KBM-7 (cell line): ENCODE results near the gene SMAD5.

Experiments
- DNase-seq: peaks from one replicate; pipeline ENCODE4 v3.0.0-alpha.2; 2015
- in situ Hi-C: fragments of 300-500 bp; cut with MboI; formaldehyde crosslinking; loops from 2 replicates; pipeline ENCODE4 v1.14.3; 2020; ENCODE audit warnings: low sequenced_read_pairs, low pct_unique_long_range_greater_than_20kb, mixed read lengths

The SMAD5 gene

DNA sequence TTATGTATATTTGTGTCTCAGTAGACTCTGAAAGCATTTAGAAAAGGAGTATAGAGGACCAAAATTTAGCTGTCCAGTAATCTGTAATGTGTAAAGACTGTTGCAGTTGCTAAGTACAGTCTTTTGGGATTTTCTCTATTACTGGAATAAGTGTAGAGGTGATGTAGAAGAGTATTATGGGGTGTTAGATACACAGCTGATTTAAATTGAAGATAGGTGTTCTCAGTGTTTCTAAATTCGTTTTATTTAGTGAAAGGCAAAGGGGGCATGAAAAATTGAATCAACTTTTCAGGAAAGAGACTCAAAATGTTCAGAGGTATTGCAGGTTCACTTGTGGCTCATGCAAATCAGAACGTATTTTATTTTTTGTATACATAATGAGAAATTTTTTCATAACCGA lies 13.6 kb downstream of the SMAD5 start:
- DNase-seq: no peak
- in situ Hi-C loops: no loop called here

DNA sequence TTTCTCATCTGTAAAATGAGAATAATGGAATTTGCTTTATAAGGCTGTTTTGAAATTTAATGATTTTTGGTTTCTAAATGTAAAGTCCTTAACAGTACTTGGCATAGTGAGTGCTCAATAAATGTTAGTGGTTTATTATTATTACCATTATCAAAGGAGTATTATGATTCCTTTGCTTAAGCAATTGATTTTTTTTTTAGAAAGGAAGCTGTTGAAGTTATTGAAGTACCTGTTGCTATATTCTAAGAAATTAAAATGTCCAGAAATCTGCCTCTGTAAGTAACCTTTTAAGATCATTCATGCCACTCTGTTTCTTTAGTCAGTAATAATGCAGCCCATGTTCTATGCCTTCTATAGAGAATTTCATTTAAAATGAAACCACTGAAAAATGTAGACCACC lies 15.0 kb downstream of the SMAD5 start:
- in situ Hi-C loops: no loop called here
- no peak for DNase-seq

DNA sequence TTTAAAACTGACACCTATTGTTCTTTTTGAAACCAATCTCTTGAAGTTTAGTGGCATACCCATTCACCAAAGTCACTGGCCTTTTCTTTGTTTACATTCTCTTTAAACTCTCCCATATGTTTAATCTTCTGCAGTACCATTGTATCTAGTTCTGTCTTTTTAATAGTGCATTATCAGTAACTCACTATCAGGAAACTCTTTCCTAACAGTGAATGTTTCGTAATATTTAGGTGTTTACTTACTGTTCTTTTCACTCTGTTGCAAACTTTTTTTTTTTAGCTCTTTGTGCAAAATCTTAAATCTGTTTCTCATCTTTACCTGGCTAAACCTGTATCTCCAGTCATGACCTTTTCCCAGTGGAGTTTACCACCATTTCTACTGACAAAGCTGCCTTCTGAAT lies 17.2 kb downstream of the SMAD5 start:
- in situ Hi-C loops: no loop called here
- DNase-seq: no peak

DNA sequence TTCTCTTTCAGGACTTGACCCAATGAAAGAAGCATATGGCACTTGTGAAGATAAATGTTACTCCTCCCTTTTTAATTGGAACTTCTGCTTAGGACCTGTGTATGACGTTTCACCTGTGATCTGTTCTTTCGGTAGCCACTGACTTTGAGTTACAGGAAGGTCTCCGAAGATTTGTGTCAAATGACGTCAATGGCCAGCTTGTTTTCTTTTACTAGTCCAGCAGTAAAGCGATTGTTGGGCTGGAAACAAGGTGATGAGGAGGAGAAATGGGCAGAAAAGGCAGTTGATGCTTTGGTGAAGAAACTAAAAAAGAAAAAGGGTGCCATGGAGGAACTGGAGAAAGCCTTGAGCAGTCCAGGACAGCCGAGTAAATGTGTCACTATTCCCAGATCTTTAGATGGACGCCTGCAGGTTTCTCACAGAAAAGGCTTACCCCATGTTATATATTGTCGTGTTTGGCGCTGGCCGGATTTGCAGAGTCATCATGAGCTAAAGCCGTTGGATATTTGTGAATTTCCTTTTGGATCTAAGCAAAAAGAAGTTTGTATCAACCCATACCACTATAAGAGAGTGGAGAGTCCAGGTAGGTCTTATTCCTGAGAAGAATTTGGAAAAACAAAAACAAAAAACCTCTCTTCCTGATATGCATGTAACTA lies 21.1 kb downstream of the SMAD5 start:
- in situ Hi-C loops: no loop called here
- no peak for DNase-seq

DNA sequence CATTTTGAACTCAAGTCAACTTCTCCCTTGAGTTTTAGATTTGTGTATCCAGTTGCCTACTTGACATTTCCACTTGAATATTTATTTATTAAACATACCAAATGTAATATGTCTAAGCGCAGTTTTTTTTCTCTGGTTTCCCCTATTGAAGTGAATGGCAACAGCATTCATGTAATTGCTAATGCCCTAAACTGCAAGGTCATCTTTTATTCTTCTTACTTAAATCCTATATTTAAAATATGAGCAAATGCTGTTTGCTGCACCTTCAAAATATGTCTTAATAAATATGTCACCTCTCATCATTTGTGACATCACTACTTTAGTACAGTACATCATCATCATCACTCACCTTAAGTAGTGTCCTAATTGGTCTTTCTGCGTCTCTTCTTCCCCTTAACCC lies 22.4 kb downstream of the SMAD5 start:
- no peak for DNase-seq
- in situ Hi-C loops: no loop called here

DNA sequence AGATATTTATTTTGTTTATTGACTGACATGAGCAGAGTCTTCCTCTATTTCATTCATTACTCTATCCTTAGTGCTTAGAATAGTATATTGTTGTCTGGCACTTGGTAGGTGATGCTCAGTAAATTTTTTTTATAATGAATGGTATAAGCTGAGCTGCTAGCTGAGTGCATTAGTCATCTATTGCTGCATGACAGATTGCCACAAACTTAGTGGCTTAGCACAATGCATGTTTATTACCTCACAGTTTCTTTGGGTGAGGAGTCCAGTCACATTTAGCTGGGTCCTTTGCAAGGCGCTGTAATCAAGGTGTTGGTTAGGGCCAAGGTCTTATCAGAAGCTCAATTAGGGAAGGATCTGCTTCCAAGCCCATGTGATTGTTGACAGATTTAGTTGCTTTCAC lies 23.1 kb downstream of the SMAD5 start:
- in situ Hi-C loops: no loop called here
- no peak for DNase-seq

DNA sequence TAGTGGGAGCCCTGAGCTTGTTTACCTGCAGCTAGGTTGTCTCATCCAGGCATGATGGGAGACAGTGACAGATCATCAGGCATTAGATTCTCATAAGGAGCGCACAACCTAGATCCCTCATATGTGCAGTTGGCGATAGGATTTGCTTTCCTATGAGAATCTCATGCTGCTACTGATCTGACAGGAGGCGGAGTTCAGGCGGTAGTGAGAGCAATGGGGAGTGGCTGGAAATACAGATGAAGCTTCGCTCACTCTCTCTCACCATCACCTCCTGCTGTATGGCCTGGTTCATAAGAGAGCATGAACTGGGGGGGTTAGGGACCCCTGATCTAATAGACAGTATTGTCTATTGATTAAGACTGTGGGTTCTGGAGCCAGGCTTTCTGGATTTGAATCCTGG lies 24.9 kb downstream of the SMAD5 start:
- no peak for DNase-seq
- in situ Hi-C loops: no loop called here

DNA sequence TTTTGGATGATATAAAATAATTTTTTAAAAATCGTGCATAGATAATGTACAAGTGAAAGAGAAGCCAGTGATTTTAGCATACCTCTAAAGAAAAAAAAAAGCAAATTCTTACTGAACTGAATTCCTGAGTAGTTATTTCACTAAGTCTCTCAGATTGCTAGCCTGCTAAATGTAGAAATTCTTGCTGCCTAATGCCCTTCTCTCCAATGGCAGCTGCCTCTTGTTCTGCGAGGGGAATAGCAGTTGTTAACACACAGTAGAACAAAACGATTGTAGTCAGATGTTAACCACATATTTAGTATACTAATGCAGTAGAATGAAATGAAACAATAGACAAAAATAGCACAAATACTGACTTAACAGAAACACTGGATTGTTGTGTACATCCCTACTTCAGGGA lies 26.8 kb downstream of the SMAD5 start:
- no peak for DNase-seq
- in situ Hi-C loops: no loop called here

DNA sequence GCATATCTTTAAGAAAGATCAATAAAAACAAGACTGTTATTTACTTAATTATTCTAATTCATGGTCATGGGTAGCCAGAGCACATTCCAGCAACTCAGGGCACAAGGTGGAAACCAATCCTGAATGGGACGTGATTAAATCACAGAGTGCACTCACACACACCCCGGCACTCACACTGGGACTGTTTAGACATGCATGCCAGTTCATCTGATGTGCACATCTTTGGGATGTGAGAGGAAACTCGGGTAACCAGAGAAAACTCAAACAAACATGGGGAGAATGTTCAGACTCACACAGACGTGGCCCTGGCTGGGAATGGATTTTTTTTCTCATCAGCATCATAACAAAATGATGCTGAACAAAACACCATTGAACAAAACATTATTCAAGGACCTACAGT lies 29.4 kb downstream of the SMAD5 start:
- in situ Hi-C loops: no loop called here
- DNase-seq: no peak

DNA sequence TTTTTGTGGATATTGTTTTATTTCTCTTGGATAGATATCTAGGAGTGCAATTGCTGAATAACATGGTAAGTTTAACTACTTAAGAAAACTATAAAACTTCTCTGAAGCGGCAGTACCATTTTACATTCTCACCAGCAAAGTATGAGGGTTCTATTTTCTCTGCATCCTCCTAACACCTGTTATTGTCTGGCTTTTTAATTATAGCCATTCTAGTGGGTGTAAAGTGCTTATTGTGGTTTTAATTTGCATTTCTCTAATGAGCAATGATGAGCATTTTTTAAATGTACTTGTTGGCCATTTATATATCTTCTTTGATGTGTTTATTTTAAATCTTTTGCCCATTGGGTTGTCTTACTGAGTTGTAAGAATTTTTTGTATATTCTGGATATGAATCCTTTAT lies 31.6 kb downstream of the SMAD5 start:
- no peak for DNase-seq
- in situ Hi-C loops: no loop called here

DNA sequence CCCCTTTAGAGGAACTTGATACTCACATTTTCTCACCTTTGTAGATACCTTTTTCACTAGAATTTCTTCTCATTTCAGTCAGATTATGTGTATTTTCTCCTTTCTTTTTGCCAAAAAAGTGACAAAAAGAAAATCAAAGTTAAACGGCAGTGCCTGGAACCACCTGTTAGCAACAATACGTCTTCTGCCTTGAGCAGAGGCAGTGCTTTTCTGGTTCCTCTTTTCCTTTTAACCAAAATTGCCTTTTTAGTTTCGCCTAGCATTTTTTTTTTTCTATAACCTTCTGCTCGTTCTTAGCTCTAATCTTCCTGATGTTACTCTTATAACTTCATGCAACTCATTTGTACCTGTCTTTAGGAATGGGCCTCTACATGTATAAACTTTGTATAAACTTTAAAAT lies 34.3 kb downstream of the SMAD5 start:
- in situ Hi-C loops: no loop called here

DNA sequence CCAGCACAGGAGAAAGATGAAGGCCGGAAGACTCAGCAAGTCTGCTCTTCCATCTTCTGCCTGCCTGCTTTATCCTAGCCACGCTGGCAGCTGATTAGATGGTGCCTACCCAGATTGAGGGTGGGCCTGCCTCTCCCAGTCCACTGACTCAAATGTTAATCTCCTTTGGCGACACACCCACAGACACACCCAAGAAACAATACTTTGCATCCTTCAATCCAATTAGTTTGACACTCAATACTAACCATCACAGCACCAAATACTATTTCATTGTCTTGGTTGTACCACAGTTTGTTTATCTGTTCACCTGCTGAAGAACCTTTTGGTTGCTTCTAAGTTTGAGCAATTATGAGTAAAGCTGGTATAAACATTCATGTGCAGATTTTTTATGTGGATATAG lies 36.6 kb downstream of the SMAD5 start:
- in situ Hi-C loops: no loop called here
- DNase-seq: no peak

More for the DNA sequence above, 34.3 kb downstream of the SMAD5 start:
- peak; percentile 14 for DNase-seq

DNA sequence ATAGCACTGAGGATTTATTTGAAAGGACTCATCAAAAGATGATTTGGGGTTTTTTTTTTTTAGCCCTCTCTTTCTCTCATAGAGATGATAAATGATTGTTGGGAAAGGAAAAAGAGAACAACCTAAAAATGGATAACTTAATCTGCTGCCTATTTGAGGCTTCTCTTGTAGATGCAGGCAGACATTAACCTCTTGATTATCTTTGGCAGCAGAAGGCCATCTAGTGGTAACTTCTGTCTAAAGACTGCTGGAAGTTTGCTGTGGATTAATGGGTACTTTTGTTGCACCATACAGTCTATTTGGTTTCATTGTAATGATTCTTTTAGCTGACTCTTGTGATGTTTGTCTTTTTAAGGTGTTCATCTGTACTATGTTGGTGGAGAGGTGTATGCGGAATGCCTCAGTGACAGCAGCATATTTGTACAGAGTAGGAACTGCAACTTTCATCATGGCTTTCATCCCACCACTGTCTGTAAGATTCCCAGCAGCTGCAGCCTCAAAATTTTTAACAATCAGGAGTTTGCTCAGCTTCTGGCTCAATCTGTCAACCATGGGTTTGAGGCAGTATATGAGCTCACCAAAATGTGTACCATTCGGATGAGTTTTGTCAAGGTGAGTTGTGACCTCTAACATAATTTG lies 41.5 kb downstream of the SMAD5 start:
- in situ Hi-C loops: no loop called here
- peak; percentile 63 for DNase-seq

DNA sequence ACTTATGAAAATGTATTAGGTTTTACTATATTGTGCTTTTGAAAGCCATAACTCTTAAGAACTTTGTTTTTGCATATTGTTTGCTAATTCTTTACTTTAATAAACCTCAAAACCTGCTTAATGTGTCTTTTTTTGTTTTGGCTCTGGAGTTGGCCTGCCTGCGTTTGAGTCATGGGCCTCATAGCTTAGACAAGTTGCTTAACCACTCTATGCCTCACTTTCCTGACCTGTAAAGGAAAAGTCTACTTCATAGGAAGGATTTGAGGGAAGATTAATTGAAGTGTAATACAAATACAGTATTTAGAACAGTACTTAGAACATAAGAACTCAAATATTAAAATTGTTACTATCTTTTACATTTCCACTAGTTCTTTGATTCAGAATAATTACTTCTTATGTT lies 50.0 kb downstream of the SMAD5 start:
- DNase-seq: no peak
- in situ Hi-C loops: no loop called here

DNA sequence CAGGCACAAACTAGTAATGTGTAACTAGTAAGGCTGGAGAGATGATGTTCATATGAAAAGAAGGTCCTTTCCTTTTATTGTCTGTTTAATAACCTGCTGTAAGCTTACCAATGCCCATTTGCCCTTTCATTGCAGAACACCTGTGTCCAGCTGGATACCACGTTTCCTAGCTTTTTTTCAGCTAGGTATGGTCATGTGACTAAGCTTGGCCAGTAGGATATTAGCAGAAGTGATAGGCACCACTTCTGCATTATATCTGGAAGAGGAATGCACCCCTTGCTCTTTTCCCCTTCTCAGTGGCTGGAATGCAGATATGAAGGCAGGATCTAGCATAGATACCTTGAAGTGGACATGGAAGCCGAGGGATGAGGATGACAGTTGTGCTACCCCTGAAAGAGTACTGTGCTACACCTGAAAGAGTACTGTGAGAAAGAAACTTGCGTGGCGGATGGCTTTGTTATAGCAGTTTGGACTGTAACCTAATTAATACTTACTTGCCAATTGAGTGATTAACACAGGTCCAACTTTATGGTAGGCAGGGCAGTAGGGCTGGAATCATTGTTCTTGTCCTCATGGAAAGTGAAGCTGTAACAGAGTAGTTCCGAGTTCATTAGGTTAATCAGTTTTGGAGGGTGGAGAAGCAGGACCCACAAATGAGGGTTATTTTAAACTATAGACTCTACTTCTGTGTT lies 53.5 kb downstream of the SMAD5 start:
- in situ Hi-C loops: no loop called here

DNA sequence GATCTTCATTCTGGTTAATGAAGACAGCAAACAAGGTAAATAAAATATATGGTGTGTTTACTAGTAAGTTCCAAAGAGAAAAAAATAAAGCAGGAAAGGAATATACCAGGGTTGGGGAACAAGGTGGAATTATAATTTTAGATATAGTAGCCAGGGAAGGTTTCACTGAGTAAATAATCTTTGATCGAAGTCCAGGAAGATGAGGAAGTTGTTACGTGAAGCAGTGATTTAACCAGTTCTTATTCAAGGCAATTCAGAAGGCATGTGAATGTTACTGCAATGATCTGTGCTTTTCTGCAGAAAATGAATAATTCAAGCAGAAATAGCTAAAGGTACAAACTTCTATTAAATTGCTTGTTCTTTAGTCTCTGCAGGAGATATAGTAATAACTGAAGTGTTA lies 54.2 kb downstream of the SMAD5 start:
- in situ Hi-C loops: no loop called here
- DNase-seq: no peak

More for the DNA sequence above, 53.5 kb downstream of the SMAD5 start:
- DNase-seq: no peak

DNA sequence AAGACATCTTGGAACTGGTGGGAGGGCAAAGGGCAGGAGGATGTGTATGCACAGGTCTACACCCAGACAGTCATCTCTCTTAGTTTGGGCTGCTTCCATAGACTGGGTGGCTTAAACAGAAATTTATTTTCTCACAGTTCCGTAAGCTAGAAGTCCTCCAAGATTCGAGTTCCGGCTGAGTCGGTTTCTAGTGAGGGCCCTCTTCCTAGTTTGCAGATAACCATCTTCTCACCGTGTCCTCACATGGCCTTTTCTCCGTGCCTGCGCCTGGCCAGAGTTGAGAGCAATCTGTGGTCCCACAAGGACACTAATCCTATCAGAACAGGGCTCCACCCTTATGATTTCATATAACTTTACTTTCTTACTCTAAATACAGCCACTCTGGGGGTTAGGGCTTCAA lies 56.2 kb downstream of the SMAD5 start:
- no peak for DNase-seq
- in situ Hi-C loops: no loop called here

DNA sequence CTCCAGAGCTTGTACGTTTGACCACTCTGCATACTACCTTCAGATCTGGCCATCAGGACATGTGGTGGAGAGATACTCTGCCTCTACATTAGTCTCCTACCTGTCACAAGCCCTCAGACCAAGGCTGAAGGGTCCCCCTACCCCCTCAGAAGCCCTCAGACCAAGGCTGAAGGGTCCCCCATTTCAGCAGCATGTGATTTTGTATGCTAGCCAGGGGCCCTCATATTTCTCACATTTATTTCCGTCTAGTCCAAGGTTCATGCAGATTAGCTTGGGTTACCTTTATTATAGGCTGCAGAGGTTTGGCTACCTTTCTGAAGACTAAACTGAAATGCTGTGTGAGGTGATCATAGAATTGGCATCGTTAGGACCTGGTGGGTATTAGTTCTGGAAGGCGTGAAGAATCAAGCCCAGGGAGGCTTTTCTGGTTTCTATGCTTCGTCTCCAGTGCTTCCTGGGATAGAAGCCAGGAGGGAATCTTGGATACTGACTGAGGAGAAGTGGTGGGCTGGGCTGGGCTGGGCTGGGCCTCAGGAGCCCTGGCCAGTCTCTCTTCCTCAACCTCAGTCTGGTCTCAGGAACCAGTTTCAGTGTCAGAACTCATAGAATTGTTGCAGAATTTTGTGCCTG lies 57.6 kb downstream of the SMAD5 start:
- in situ Hi-C loops: no loop called here
- no peak for DNase-seq

DNA sequence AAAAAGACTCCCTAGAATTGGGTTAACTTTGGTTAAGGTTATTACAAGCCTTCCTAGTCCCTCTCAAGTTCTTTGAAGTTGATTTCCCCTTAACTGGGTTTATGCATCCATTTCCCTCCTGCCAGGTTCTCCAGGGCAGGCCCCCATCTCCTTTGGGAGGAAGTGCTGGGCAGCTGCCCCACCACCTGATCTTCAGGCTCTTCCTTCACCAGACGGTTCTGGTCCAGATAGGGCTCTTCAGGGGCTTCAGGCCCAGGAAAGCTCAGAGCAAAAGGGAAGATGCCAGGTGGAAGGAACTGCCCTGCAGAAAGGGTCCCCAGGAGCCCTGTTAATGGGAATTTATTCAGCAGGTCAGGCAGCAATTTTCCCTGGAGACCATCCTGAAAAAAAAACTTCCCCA lies 58.3 kb downstream of the SMAD5 start:
- DNase-seq: no peak
- in situ Hi-C loops: no loop called here

DNA sequence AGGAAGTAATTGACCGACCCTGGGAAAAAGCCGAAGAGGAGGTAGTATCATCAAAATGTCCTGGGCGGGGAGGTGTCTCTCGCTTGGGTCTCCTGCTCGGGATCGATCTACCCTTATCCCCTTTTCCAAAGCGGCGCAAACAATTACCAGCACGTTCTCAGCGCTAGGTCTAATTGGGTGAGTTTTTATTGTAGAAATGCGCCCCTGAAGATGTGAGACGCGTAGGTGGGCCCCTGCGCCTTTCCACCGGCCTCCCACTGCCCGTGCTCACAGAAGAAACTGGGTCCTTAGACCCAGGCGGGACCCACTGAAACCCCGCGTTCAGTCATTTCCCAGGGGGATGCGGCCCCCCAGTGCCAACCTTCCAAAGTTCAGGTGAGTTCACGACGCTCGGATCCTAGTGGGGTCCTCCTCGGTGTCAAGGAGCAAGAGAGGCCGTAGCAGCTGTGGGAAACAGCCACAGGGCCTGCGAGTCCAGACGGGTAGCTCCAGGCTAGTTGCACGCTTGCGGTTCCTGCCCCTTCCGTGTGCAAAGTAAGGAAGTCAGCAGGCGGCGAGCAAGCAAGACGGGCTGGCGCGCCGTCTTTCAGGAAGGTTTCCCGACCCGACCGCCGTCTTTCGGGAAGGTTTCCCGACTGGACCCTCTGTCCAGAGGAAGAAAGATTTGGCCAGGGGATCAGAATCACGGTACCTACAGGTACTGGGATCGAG lies 58.8 kb downstream of the SMAD5 start:
- in situ Hi-C loops: no loop called here
- DNase-seq: peak; percentile 35
